ENCODE measurements around the gene ARPP21.

Gene ARPP21

GRCh38 chr3:35675621-35676020, 36.3 kb downstream of the ARPP21 start:
- no peak for DNase-seq (ENCODE audit: low read depth)

- no peak for DNase-seq (ENCODE audit: low read depth)
These were observed 38.5 kb downstream of the ARPP21 start for GRCh38 chr3:35677797-35678196.

GRCh38 chr3:35678643-35679161, 39.4 kb downstream of the ARPP21 start:
- DNase-seq (ENCODE audit: low read depth), result no peak

- DNase-seq (ENCODE audit: low read depth), result no peak
These were observed 40.2 kb downstream of the ARPP21 start for GRCh38 chr3:35679409-35680080.

- no peak for DNase-seq (ENCODE audit: low read depth)
These were observed 41.7 kb downstream of the ARPP21 start for GRCh38 chr3:35680866-35681650.

- DNase-seq (ENCODE audit: low read depth), result no peak
These were observed 45.8 kb downstream of the ARPP21 start for GRCh38 chr3:35685153-35685552.

GRCh38 chr3:35688826-35689225, 49.5 kb downstream of the ARPP21 start:
- no peak for DNase-seq (ENCODE audit: low read depth)

- no peak for DNase-seq (ENCODE audit: low read depth)
These were observed 50.9 kb downstream of the ARPP21 start for GRCh38 chr3:35690271-35690670.

- no peak for DNase-seq (ENCODE audit: low read depth)
These were observed 66.6 kb downstream of the ARPP21 start for GRCh38 chr3:35705904-35706303.

GRCh38 chr3:35707904-35708303, 68.6 kb downstream of the ARPP21 start:
- DNase-seq (ENCODE audit: low read depth), result no peak

GRCh38 chr3:35708394-35709271, 69.3 kb downstream of the ARPP21 start:
- no peak for DNase-seq (ENCODE audit: low read depth)

GRCh38 chr3:35709691-35710090, 70.4 kb downstream of the ARPP21 start:
- no peak for DNase-seq (ENCODE audit: low read depth)

GRCh38 chr3:35710554-35710953, 71.2 kb downstream of the ARPP21 start:
- no peak for DNase-seq (ENCODE audit: low read depth)

GRCh38 chr3:35718921-35719320, 79.6 kb downstream of the ARPP21 start:
- no peak for DNase-seq (ENCODE audit: low read depth)

- no peak for DNase-seq (ENCODE audit: low read depth)
These were observed 82.3 kb downstream of the ARPP21 start for GRCh38 chr3:35721628-35722027.

GRCh38 chr3:35722902-35723301, 83.6 kb downstream of the ARPP21 start:
- no peak for DNase-seq (ENCODE audit: low read depth)

- DNase-seq (ENCODE audit: low read depth), result no peak
These were observed 84.3 kb downstream of the ARPP21 start for GRCh38 chr3:35723480-35724097.

- no peak for DNase-seq (ENCODE audit: low read depth)
These were observed 84.8 kb downstream of the ARPP21 start for GRCh38 chr3:35724106-35724505.

GRCh38 chr3:35727179-35727578, 87.9 kb downstream of the ARPP21 start:
- DNase-seq (ENCODE audit: low read depth), result no peak

- no peak for DNase-seq (ENCODE audit: low read depth)
These were observed 94.0 kb downstream of the ARPP21 start for GRCh38 chr3:35733341-35733740.

GRCh38 chr3:35733864-35734263, 94.5 kb downstream of the ARPP21 start:
- no peak for DNase-seq (ENCODE audit: low read depth)

- no peak for DNase-seq (ENCODE audit: low read depth)
These were observed 97.8 kb downstream of the ARPP21 start for GRCh38 chr3:35737080-35737479.

All from CMK (cell line).